Right lobe of liver (tissue), 6 donors: ENCODE data around the gene FHIP1B. TPM values are rescaled to one million over a fixed set of nuclear protein-coding genes. Genes with fewer than 3 reads are reported as not detected.
A peak's percentile ranks its signal among the peaks of the same experiment; 100 is the strongest.

ENCODE experiments used
- ATAC-seq, 4 donors: fragments of 200-7000 bp; cut with Tn5 transposase; one replicate each; pipeline ENCODE4 v1.9.1; 2020; ENCODE audit warnings: mild to moderate bottlenecking in 4 of 4, moderate library complexity in 4 of 4
- DNase-seq, 3 donors: peaks; one replicate each; pipeline ENCODE4 v3.0.0-alpha.2; 2020
- H3K27ac ChIP-seq, 3 donors: fragments of 200-600 bp; one replicate each; pipeline ENCODE4 v1.8.0; 2022
- H3K27me3 ChIP-seq, 2 donors: fragments of 200-600 bp; one replicate each; pipeline ENCODE4 v1.8.0; 2022
- H3K36me3 ChIP-seq, 4 donors: fragments of 200-600 bp; sonication (generic) in 1 of 4; one replicate each; pipeline versions ENCODE4 v1.5.1 to v1.8.0; 2017 to 2022; ENCODE audit warnings: control low read depth in 1 of 4
- H3K4me1 ChIP-seq, 4 donors: fragments of 200-600 bp; sonication (generic) in 1 of 4; one replicate each; pipeline versions ENCODE4 v1.5.1 to v1.8.0; 2017 to 2022; ENCODE audit warnings: control low read depth in 1 of 4
- H3K4me3 ChIP-seq, 3 donors: fragments of 200-600 bp; one replicate each; pipeline ENCODE4 v1.8.0; 2022
- H3K9me3 ChIP-seq, 4 donors: fragments of 200-600 bp; sonication (generic) in 1 of 4; one replicate each; pipeline versions ENCODE4 v1.5.1 to v1.8.0; 2017 to 2022; ENCODE audit warnings: control low read depth in 1 of 4
- POLR2A ChIP-seq: fragments of 450-650 bp; IDR thresholded peaks from one replicate; pipeline ENCODE4 v1.6.1; 2017; ENCODE audit warnings: antibody characterized with exemption, mild to moderate bottlenecking
- WGBS: methylation state at CpG from one replicate; pipeline ENCODE4 v1.1.6; 2018; ENCODE audit warnings: low coverage, low lambda C conversion rate; ENCODE audit not compliant: insufficient coverage; ENCODE audit errors: missing lambda C conversion rate; 5-methylcytosine and 5-hydroxymethylcytosine counted together
- intact Hi-C, 2 donors: fragments of 100-400 bp; cut with DNase I; formaldehyde crosslinking; loops; one replicate each; pipeline versions ENCODE4 v1.11.2 to v1.14.1; 2022
- total RNA-seq, 6 experiments: library from RNA; depleted of rRNA in 2 of 6; stranded (reverse); fragments of >200 nt in 2 of 6; fragmentation: NEBNext Ultra II Directional in 3 of 6; extraction: Animal tissue kit (Norgen Biotek cat#: 25700) in 3 of 6; gene quantifications; one replicate each; pipeline versions ENCODE4 v1.1.0 to v1.2.4, GENCODE V29; 2016 to 2023
- TF ChIP-seq, protein P1 (sequence below), 4 donors: fragments of 200-600 bp in 3 of 4; fragments of 450-650 bp in 1 of 4; IDR thresholded peaks; one replicate each; pipeline versions ENCODE4 v1.5.1 to v1.8.0; 2016 to 2022; ENCODE audit warnings: antibody characterized with exemption in 4 of 4, mild to moderate bottlenecking in 2 of 4
- donor health status: DM: no; HTN: yes; CAD: no.
- donor health status: DM: no; HTN: no; CAD: no.
- donor health status: DM: no; HTN: no; CAD: no.
- donor health status: DM: no; HTN: yes; CAD: no.
- donor health status: DM: no; HTN: yes; CAD: no.

FHIP1B gene
- total RNA-seq, 6 experiments from 2014 or later = 20.3 to 37.5 (median 27.8) TPM

DNA sequence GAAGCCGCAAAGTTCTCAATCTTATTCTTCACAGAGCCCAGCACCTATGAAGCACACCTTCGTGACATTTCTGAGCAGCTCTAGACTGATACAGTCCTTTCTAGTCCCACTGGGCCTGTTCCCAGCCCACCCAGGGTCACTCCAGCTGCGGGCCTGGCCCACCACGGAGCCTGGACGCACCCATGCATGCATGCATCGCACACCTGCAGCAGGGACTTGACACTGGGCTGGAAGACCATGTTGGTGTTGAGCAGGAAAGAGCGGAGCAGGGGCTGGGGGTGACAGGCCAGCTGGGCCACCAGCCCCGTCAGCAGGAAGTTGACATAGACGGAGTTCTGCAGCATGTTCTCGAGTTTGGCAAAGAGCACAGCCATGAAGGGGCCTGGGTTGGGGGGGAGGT lies 19.9 kb downstream of the FHIP1B start:
- no peak for ATAC-seq
- intact Hi-C loops = no loop called here
- Histone ChIP-seq H3K36me3 (peaks cover 7 to 94% (median 34%) of the 10 kb centered on the region in 4 donors), H3K4me1 (no peaks in the 10 kb centered on the region), H3K9me3 (no peaks in the 10 kb centered on the region), H3K27ac (no peak overlapping the region), H3K4me3 (no peak overlapping the region), H3K27me3 (no peaks in the 10 kb centered on the region)
- 94% methylated on average over 3 of the region's 10 CpGs for WGBS
- DNase-seq = no peak
- no peak for TF ChIP-seq POLR2A
- TF ChIP-seq, protein P1, sequence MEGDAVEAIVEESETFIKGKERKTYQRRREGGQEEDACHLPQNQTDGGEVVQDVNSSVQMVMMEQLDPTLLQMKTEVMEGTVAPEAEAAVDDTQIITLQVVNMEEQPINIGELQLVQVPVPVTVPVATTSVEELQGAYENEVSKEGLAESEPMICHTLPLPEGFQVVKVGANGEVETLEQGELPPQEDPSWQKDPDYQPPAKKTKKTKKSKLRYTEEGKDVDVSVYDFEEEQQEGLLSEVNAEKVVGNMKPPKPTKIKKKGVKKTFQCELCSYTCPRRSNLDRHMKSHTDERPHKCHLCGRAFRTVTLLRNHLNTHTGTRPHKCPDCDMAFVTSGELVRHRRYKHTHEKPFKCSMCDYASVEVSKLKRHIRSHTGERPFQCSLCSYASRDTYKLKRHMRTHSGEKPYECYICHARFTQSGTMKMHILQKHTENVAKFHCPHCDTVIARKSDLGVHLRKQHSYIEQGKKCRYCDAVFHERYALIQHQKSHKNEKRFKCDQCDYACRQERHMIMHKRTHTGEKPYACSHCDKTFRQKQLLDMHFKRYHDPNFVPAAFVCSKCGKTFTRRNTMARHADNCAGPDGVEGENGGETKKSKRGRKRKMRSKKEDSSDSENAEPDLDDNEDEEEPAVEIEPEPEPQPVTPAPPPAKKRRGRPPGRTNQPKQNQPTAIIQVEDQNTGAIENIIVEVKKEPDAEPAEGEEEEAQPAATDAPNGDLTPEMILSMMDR (IDR thresholded peaks at IDR 0.05) = no peak

DNA sequence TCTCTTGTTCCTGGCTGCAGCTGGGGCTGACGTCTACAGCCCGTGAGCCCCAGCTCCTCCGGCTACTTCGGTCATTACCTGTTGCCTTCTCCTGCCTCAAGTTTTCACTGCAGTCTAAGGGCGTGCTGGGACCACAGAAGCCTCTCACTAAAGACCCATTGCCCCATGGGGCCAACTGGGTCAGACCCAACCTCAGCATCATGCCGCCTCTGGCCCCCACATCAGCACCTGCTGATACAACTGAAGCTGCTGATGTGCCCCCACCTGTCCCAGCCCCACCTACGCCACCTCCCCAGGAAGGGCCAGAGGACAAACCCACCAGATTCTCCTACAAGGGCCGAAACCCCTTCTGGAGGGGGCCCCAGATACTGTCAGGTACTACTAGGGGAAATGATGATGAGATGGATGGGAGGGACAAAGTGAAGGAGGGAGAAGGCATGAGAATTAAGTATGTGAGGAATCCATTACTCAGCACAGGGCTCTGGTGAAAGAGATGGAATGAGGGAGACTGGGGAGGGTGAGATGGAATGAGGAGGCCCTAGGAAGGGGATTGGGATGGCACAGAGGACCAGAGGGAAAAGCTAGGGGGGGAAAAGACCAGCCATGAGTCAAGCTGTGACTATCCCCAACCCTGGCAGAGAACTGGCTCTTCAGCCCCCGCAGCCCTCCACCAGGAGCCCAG lies 24.0 kb downstream of the FHIP1B start:
- TF ChIP-seq, protein P1 (IDR thresholded peaks at IDR 0.05) = no peak
- TF ChIP-seq POLR2A = no peak
- Histone ChIP-seq H3K9me3 (no peaks in the 10 kb centered on the region), H3K27ac (no peak overlapping the region), H3K27me3 (no peaks in the 10 kb centered on the region), H3K36me3 (peaks cover 0 to 77% (median 21%) of the 10 kb centered on the region in 4 donors), H3K4me3 (no peak overlapping the region), H3K4me1 (no peaks in the 10 kb centered on the region)
- ATAC-seq = peak in 1 of 4 donors; percentile 37
- intact Hi-C loops = no loop called here
- 100% methylated on average over 2 of the region's 9 CpGs for whole genome bisulfite sequencing
- no peak for DNase-seq

DNA sequence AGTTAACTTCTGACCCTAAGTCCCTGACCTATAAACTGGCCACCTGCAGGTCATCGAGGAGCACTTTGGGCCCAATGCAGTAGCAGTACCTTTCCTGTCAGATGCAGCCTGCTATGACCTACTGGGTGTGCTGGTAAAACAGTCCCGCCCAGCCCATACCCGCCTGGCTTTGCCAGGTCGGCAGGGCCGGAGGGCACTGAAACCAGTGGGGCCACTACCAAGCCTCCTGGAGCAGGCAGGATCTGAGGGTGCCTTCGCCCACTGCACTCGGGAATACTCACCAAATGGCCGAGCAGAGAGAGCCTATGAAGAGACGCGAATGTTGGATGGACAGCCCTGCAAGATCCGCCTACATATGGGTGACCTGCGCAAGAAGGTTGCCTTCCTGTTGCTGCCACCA lies 24.6 kb downstream of the FHIP1B start:
- peak in 2 of 4 donors; percentile 11 for ATAC-seq
- Histone ChIP-seq H3K27ac (no peak overlapping the region), H3K4me1 (no peaks in the 10 kb centered on the region), H3K9me3 (no peaks in the 10 kb centered on the region), H3K27me3 (no peaks in the 10 kb centered on the region), H3K36me3 (peaks cover 0 to 73% (median 21%) of the 10 kb centered on the region in 4 donors), H3K4me3 (no peak overlapping the region)
- WGBS = no CpG with 5 or more reads among the region's 12 CpGs
- TF ChIP-seq POLR2A = no peak
- TF ChIP-seq, protein P1 (IDR thresholded peaks at IDR 0.05) = no peak
- intact Hi-C loops = no loop called here
- no peak for DNase-seq

DNA sequence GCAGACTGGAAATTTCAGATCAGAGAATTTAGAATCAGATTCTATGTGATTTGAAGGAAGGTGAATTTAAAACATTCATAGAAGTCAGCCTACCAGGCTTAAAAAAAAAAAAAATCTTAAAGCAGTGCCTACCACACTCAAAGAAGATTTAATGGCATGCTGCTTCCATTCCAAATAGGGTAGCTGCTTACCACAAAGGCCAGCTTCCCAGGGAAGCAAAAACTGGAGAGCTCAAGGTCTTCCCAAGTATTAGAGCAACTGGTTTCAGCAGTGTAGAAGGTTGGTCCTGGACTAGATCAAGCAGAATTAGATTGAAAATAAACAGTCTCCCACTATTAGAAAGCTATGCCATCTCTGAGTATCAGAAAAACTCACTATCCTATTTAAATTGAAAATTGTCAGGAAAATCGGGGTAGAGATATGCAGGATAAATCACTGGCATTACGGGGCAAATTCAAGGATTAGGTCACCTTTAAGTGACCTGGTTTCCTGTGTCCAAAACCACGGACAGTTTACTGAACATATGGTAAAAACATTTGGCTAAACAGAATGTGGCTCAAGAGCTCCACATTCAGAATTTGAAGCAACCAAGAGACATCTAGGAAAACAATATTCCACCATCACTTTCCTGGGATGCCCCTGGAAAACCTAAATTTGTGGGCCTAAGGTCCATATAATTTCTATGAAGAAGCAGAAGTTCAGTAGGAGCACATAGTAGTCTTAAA lies 27.8 kb downstream of the FHIP1B start:
- Histone ChIP-seq H3K36me3 (peaks cover 0 to 54% (median 9%) of the 10 kb centered on the region in 4 donors), H3K27ac (no peak overlapping the region), H3K4me1 (no peaks in the 10 kb centered on the region), H3K27me3 (no peaks in the 10 kb centered on the region), H3K4me3 (no peak overlapping the region), H3K9me3 (no peaks in the 10 kb centered on the region)
- 91% methylated on average over 3 of the region's 3 CpGs for WGBS
- ATAC-seq (no peak), DNase-seq (no peak)
- intact Hi-C loops = no loop called here
- TF ChIP-seq, protein P1 (IDR thresholded peaks at IDR 0.05) = no peak
- TF ChIP-seq POLR2A = no peak
